Measurements from ENCODE around the gene ZFAND6. TPM values are rescaled to one million over a fixed set of nuclear protein-coding genes. Genes with fewer than 3 reads are reported as not detected.

Gene ZFAND6
- total and polyA plus RNA-seq, 10 of the 15 experiments (the other 5 are each of a cell fraction or from before 2014, with no cell fraction given) = 78.9 to 179 (median 135) TPM

- TF ChIP-seq CUX1 (IDR thresholded peaks at IDR 0.05; ENCODE audit: insufficient replicate concordance, low read depth, low read length) (no peak), GATAD2B (conservative IDR thresholded peaks at IDR 0.05; ENCODE audit: low read depth) (no peak), SMAD1 (IDR thresholded peaks at IDR 0.05; ENCODE audit: low read depth, partially characterized antibody) (no peak)
These were observed 33.2 kb upstream of the ZFAND6 start (continued) for GRCh38 chr15:80026310-80026709.

- SMC1A ChIA-PET (ENCODE audit: uncharacterized antibody, unreplicated experiment) = interaction anchor here (1.0 kb wide), 1 partner anchor 9 kb away, joined by 3 read pairs; no protein-coding TSS in a partner anchor
- H3K4me1 ChIP-seq (ENCODE audit: control insufficient read depth, insufficient read depth, low read length) = peaks cover 12% of the 10 kb centered on the region
- no peak overlapping the region for H3K4me3 ChIP-seq
- intact Hi-C loops (cut with micrococcal nuclease; ENCODE audit: unreplicated experiment) (no loop called here), in situ Hi-C loops (cut with MboI) (no loop called here)
- ATAC-seq (no peak), FAIRE-seq (no peak), DNase-seq (ENCODE audit: low read depth, low spot score) (no peak)
- POLR2A ChIA-PET = interaction anchor here (0.8 kb wide), 1 partner anchor 29 kb away, joined by 4 read pairs; no protein-coding TSS in a partner anchor
- H3K27ac ChIP-seq (ENCODE audit: control insufficient read depth, insufficient read depth) = no peak overlapping the region
- H3K9me3 ChIP-seq (replicated peaks; ENCODE audit: control insufficient read depth, insufficient read depth, low read length) = peaks cover 2% of the 10 kb centered on the region; the same call in 2 of the 3 replicates
- H2AFZ ChIP-seq (ENCODE audit: control insufficient read depth, low read depth, low read length) = no peak overlapping the region
- no peaks in the 10 kb centered on the region for H3K79me2 ChIP-seq (ENCODE audit: control insufficient read depth, insufficient read depth, low read length)
- RAD21 ChIA-PET (ENCODE audit: unreplicated experiment) = no interaction called here
- BruUV-seq (replicated peaks) = no TSS peak
- no peaks in the 10 kb centered on the region for H4K20me1 ChIP-seq (ENCODE audit: control insufficient read depth, insufficient read depth)
- H3K4me2 ChIP-seq (ENCODE audit: control insufficient read depth, insufficient read depth) = no peak overlapping the region
- CTCF ChIA-PET = interaction anchor here (1.5 kb wide), 1 partner anchor 8 kb away, joined by 4 read pairs; no protein-coding TSS in a partner anchor
- 85% methylated on average over 4 of the region's 4 CpGs for whole genome bisulfite sequencing (ENCODE audit: insufficient coverage, insufficient replicate concordance, low lambda C conversion rate, missing lambda C conversion rate)
- no peaks in the 10 kb centered on the region for H3K36me3 ChIP-seq (ENCODE audit: control insufficient read depth in 2 of 2, insufficient read depth in 2 of 2, low read length in 1 of 2)
- H3K9ac ChIP-seq (ENCODE audit: control insufficient read depth, insufficient read depth, low read length) = no peak overlapping the region
- TF ChIP-seq EED (IDR thresholded peaks at IDR 0.05; ENCODE audit: low read depth) = peak; percentile 44; the same call in 1 of the 2 replicates
- no peak for TF ChIP-seq CHD2 (IDR thresholded peaks at IDR 0.05; ENCODE audit: borderline replicate concordance, low read depth, low read length)
- TF ChIP-seq RUNX3 (IDR thresholded peaks at IDR 0.05; ENCODE audit: low read length) = peak; percentile 36; the same call in 1 of the 2 replicates
- no peak for TF ChIP-seq SREBF2 (IDR thresholded peaks at IDR 0.05; ENCODE audit: low read length)
- peak in 1 of 2 experiments; percentile 52; a peak in 2 of 4 replicates for TF ChIP-seq ETV6 (conservative IDR thresholded peaks at IDR 0.05 in 1 of 2, IDR thresholded peaks at IDR 0.05 in 1 of 2; ENCODE audit: borderline replicate concordance in 1 of 2, low read depth in 1 of 2)
- H3K27me3 ChIP-seq (replicated peaks in 1 of 2; ENCODE audit: control insufficient read depth in 2 of 2, insufficient read depth in 2 of 2, low read length in 1 of 2) = no peaks in the 10 kb centered on the region
These were observed 32.7 kb upstream of the ZFAND6 start for GRCh38 chr15:80026754-80027153.

Data from GM12878 (cell line).